Measurements from ENCODE around the gene PCDHA11. TPM values are rescaled to one million over a fixed set of nuclear protein-coding genes. Genes with fewer than 3 reads are reported as not detected.

PCDHA11 gene
- total and polyA plus RNA-seq, 2 experiments from 2014 or later: 11.6 to 26.5 TPM

GRCh38 chr5:140869555-140869886, 764 bp downstream of the PCDHA11 start:
- H3K4me2 ChIP-seq: peak overlapping the region; percentile 72
- DNase-seq (ENCODE audit: low spot score) (no peak), ATAC-seq (no peak; the same call in 2 of the 3 replicates)
- H3K4me1 ChIP-seq (ENCODE audit: insufficient read depth): peaks cover 13% of the 10 kb centered on the region; the same call in 1 of the 2 replicates
- H2AFZ ChIP-seq: no peak overlapping the region
- no peaks in the 10 kb centered on the region; the same call in 1 of the 2 replicates for H3K36me3 ChIP-seq (ENCODE audit: insufficient read depth)
- Mint-ChIP-seq H3K4me3 (peak overlapping the region; percentile 86), H3K27me3 (ENCODE audit: insufficient read depth, low read depth, poor library complexity) (no peaks in the 10 kb centered on the region), H3K27ac (no peak overlapping the region), H3K9me3 (peaks cover 22% of the 10 kb centered on the region; the same call in 2 of the 3 replicates), H3K4me1 (peaks cover 15% of the 10 kb centered on the region), H3K36me3 (ENCODE audit: low read depth) (peaks cover 36% of the 10 kb centered on the region)
- no peaks in the 10 kb centered on the region for H3K9me2 ChIP-seq (ENCODE audit: insufficient read depth)
- peak overlapping the region; percentile 59 for H3K4me3 ChIP-seq
- no peaks in the 10 kb centered on the region for H3K27me3 ChIP-seq (ENCODE audit: insufficient read depth)
- TF ChIP-seq ZNF462 (CRISPR knock-in tag; IDR thresholded peaks at IDR 0.05) (no peak), CTCF (conservative IDR thresholded peaks at IDR 0.05; ENCODE audit: low read depth in 2 of 2) (peak; percentile 74 to 79)
- no peaks in the 10 kb centered on the region; the same call in 1 of the 2 replicates for H4K20me1 ChIP-seq (replicated peaks; ENCODE audit: insufficient read depth)
- peaks cover 29% of the 10 kb centered on the region for H3K79me2 ChIP-seq (replicated peaks; ENCODE audit: insufficient read depth)
- H3K27ac ChIP-seq (ENCODE audit: low read depth): no peak overlapping the region
- H3F3A ChIP-seq (replicated peaks; ENCODE audit: low read depth): no peaks in the 10 kb centered on the region

Data from GM23338 (cell line).